Keratinocyte (primary cell): ENCODE results near the gene ANGPTL1. TPM values are rescaled to one million over a fixed set of nuclear protein-coding genes. Genes with fewer than 3 reads are reported as not detected.

Source experiments
- DNase-seq: peaks from one replicate; pipeline ENCODE4 v3.0.0-alpha.2; 2011; ENCODE audit warnings: low read depth, missing footprints, low spot score
- FAIRE-seq: peaks from 2 replicates; lab custom pipeline; 2011; peaks lifted over from hg19 to GRCh38; lab: Jason Lieb, UNC
- H2AFZ ChIP-seq: 2 replicates; pipeline ENCODE4 v1.6.0; 2012; ENCODE audit warnings: low read length, control low read depth, inconsistent platforms; ENCODE audit not compliant: control insufficient read depth
- H3K27ac ChIP-seq: 2 replicates; pipeline ENCODE4 v1.5.1; 2011; ENCODE audit warnings: low read length; ENCODE audit not compliant: control insufficient read depth, insufficient read depth
- H3K27me3 ChIP-seq: 3 replicates; pipeline ENCODE4 v1.6.0; 2011; ENCODE audit warnings: low read length; ENCODE audit not compliant: control insufficient read depth, insufficient read depth; ENCODE audit errors: extremely low read depth
- H3K36me3 ChIP-seq, 2 experiments: 2 replicates in 1 of 2; 3 replicates in 1 of 2; pipeline ENCODE4 v1.5.1; 2011; ENCODE audit warnings: low read length in 2 of 2, mild to moderate bottlenecking in 1 of 2; ENCODE audit not compliant: control insufficient read depth in 2 of 2, insufficient read depth in 2 of 2; ENCODE audit errors: extremely low read depth in 1 of 2
- H3K4me1 ChIP-seq: 3 replicates; pipeline ENCODE4 v1.5.1; 2011; ENCODE audit warnings: low read length; ENCODE audit not compliant: control insufficient read depth, insufficient read depth; ENCODE audit errors: extremely low read depth
- H3K4me2 ChIP-seq: 3 replicates; pipeline ENCODE4 v1.6.0; 2011; ENCODE audit warnings: low read depth, low read length; ENCODE audit not compliant: control insufficient read depth, insufficient read depth; ENCODE audit errors: extremely low read depth
- H3K4me3 ChIP-seq, 3 experiments: fragments of 200-600 bp in 1 of 3; sonication (generic) in 1 of 3; 2 replicates in 2 of 3; 3 replicates in 1 of 3; pipeline ENCODE4 v1.5.1; 2011 to 2016; ENCODE audit warnings: low read length in 3 of 3, mild to moderate bottlenecking in 3 of 3, control low read depth in 2 of 3, inconsistent platforms in 1 of 3, low read depth in 1 of 3, mixed read lengths in 1 of 3, mixed run types in 1 of 3, moderate library complexity in 1 of 3; ENCODE audit not compliant: control insufficient read depth in 2 of 3, insufficient read depth in 2 of 3; ENCODE audit errors: extremely low read depth in 1 of 3
- H3K79me2 ChIP-seq: 2 replicates; pipeline ENCODE4 v1.6.0; 2012; ENCODE audit warnings: low read length; ENCODE audit not compliant: control insufficient read depth, insufficient read depth
- H3K9ac ChIP-seq: 3 replicates; pipeline ENCODE4 v1.6.0; 2011; ENCODE audit warnings: low read length; ENCODE audit not compliant: control insufficient read depth, insufficient read depth; ENCODE audit errors: extremely low read depth
- H3K9me1 ChIP-seq: 3 replicates; pipeline ENCODE4 v1.6.0; 2011; ENCODE audit warnings: low read length; ENCODE audit not compliant: control insufficient read depth, insufficient read depth; ENCODE audit errors: extremely low read depth
- H3K9me3 ChIP-seq: 2 replicates; pipeline ENCODE4 v1.5.1; 2012; ENCODE audit warnings: low read depth, low read length; ENCODE audit not compliant: control insufficient read depth
- H4K20me1 ChIP-seq: 3 replicates; pipeline ENCODE4 v1.6.0; 2011; ENCODE audit warnings: low read length; ENCODE audit not compliant: control insufficient read depth, insufficient read depth; ENCODE audit errors: extremely low read depth
- EZH2 ChIP-seq: IDR thresholded peaks from one replicate; pipeline ENCODE4 v1.6.1; 2012; ENCODE audit warnings: inconsistent platforms, mild to moderate bottlenecking, low read length, moderate library complexity
- dilution Hi-C: fragments of 300-500 bp; cut with MboI; formaldehyde crosslinking; loops from one replicate; pipeline ENCODE4 v1.7.0; 2020; ENCODE audit warnings: low sequenced_read_pairs; ENCODE audit not compliant: extremely low pct_ligation_motif_present
- polyA plus RNA-seq, 5 experiments: library from polyadenylated mRNA; depleted of rRNA in 3 of 5; stranded (reverse) in 3 of 5; stranded (forward) in 1 of 5; unstranded in 1 of 5; fragments of >200 nt; gene quantifications; 1 replicate in 1 of 5; 2 replicates in 3 of 5; 3 replicates in 1 of 5; pipeline versions ENCODE4 v1.2.1 to v1.2.3, GENCODE V29; 2011 to 2012; ENCODE audit warnings: missing spikeins in 2 of 5, low read depth in 1 of 5, low replicate concordance in 1 of 5
- TF ChIP-seq, protein P1 (sequence below), 3 experiments: IDR thresholded peaks in 1 of 3; conservative IDR thresholded peaks in 1 of 3; optimal IDR thresholded peaks in 1 of 3; 2 replicates in 2 of 3; 3 replicates in 1 of 3; pipeline versions ENCODE3 to v1.5.1; 2011; ENCODE audit warnings: low read length in 3 of 3, mild to moderate bottlenecking in 3 of 3, moderate library complexity in 2 of 3, control low read depth in 1 of 3, inconsistent platforms in 1 of 3; ENCODE audit not compliant: insufficient read depth in 2 of 3; ENCODE audit errors: extremely low read depth in 1 of 3

The ANGPTL1 gene
- polyA plus RNA-seq, 1 donor (not counting 4 experiments of a cell fraction or from before 2014, with no cell fraction given), result not detected

DNA sequence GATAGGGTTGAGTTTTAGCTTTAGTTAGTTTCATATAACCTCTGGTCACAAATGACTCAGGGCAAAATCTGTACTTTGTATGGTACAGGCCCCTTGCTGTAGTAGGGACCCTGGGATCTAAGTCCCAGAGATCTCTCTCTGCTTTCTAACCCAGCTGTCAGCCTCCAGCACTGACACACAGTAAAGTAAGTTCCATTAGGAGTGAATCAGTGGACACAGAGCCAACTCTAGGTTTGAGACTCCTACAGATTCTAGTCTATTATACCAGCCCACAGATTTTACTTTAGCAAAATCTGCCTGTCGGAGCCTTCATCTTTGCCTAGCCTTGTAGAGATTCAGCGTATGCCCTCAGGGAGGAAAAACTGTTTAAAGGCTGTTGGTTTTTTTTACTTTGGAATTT, 52.5 kb downstream of the ANGPTL1 start:
- no peak for DNase-seq
- Histone ChIP-seq H3K4me2 (no peak overlapping the region), H2AFZ (no peak overlapping the region), H3K4me3 (no peak overlapping the region), H3K36me3 (no peaks in the 10 kb centered on the region), H3K9me1 (no peaks in the 10 kb centered on the region), H3K4me1 (no peaks in the 10 kb centered on the region), H3K9me3 (no peaks in the 10 kb centered on the region), H4K20me1 (no peaks in the 10 kb centered on the region), H3K9ac (no peak overlapping the region), H3K27ac (no peak overlapping the region), H3K79me2 (no peaks in the 10 kb centered on the region), H3K27me3 (no peaks in the 10 kb centered on the region)
- FAIRE-seq, result no peak
- dilution Hi-C loops, result no loop called here
- TF ChIP-seq, protein P1, sequence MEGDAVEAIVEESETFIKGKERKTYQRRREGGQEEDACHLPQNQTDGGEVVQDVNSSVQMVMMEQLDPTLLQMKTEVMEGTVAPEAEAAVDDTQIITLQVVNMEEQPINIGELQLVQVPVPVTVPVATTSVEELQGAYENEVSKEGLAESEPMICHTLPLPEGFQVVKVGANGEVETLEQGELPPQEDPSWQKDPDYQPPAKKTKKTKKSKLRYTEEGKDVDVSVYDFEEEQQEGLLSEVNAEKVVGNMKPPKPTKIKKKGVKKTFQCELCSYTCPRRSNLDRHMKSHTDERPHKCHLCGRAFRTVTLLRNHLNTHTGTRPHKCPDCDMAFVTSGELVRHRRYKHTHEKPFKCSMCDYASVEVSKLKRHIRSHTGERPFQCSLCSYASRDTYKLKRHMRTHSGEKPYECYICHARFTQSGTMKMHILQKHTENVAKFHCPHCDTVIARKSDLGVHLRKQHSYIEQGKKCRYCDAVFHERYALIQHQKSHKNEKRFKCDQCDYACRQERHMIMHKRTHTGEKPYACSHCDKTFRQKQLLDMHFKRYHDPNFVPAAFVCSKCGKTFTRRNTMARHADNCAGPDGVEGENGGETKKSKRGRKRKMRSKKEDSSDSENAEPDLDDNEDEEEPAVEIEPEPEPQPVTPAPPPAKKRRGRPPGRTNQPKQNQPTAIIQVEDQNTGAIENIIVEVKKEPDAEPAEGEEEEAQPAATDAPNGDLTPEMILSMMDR (optimal IDR thresholded peaks at IDR 0.05 in 1 of 3, IDR thresholded peaks at IDR 0.05 in 1 of 3, conservative IDR thresholded peaks at IDR 0.05 in 1 of 3; ENCODE audit: extremely low read depth in 1 of 3, insufficient read depth in 2 of 3, low read length in 3 of 3), result no peak
- no peak for TF ChIP-seq EZH2

DNA sequence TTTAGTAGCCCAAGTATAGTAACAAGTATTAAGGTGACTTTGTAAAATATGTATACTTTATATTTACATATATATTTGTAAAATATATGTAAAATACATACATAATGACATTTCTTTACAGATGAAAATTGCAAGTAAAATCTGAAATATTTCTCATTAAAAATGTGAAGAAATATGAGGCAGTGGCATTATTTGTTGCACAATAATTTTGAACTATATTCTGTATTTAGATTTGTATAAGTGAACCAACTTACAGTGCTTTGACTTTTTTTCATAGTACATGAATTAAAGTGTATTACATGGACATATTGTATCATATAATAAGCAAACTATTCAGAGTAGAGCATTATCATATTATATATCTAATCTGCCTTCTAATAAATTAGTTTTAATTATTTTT, 60.3 kb downstream of the ANGPTL1 start:
- Histone ChIP-seq H3K9ac (no peak overlapping the region), H3K27ac (no peak overlapping the region), H4K20me1 (no peaks in the 10 kb centered on the region), H2AFZ (no peak overlapping the region), H3K27me3 (no peaks in the 10 kb centered on the region), H3K4me1 (no peaks in the 10 kb centered on the region), H3K79me2 (no peaks in the 10 kb centered on the region), H3K9me1 (no peaks in the 10 kb centered on the region), H3K4me2 (no peak overlapping the region), H3K4me3 (no peak overlapping the region), H3K9me3 (no peaks in the 10 kb centered on the region), H3K36me3 (peaks cover 0 to 3% of the 10 kb centered on the region in 2 experiments)
- FAIRE-seq (no peak), DNase-seq (no peak)
- TF ChIP-seq EZH2, result no peak
- TF ChIP-seq, protein P1 (optimal IDR thresholded peaks at IDR 0.05 in 1 of 3, IDR thresholded peaks at IDR 0.05 in 1 of 3, conservative IDR thresholded peaks at IDR 0.05 in 1 of 3; ENCODE audit: extremely low read depth in 1 of 3, insufficient read depth in 2 of 3, low read length in 3 of 3), result no peak
- dilution Hi-C loops, result no loop called here
